ENCODE results near the gene SLC12A7.

The SLC12A7 gene

GRCh38 chr5:1113332-1113690 lies 1.4 kb upstream of the SLC12A7 start:
- H3K36me3 ChIP-seq (ENCODE audit: insufficient read depth, insufficient read length, low read length), result peaks cover under 1% of the 10 kb centered on the region
- no peaks in the 10 kb centered on the region for H3K27me3 ChIP-seq (ENCODE audit: insufficient read depth, insufficient read length)
- peaks cover 7% of the 10 kb centered on the region for H3K4me1 ChIP-seq (ENCODE audit: insufficient read depth, insufficient read length)
- H3K9ac ChIP-seq (ENCODE audit: insufficient read length, low read depth), result no peak overlapping the region
- DNase-seq (ENCODE audit: low read depth, low spot score), result no peak
- TF ChIP-seq YY1 (IDR thresholded peaks at IDR 0.05; ENCODE audit: insufficient read depth, insufficient read length) (no peak), SUZ12 (IDR thresholded peaks at IDR 0.05; ENCODE audit: extremely low read depth, insufficient read depth, insufficient read length) (no peak), ZNF274 (IDR thresholded peaks at IDR 0.05; ENCODE audit: low read depth, low read length) (no peak)
- no peaks in the 10 kb centered on the region for H3K9me3 ChIP-seq (ENCODE audit: insufficient read depth, low read length)
- H3K4me3 ChIP-seq (ENCODE audit: insufficient read length, low read depth), result no peak overlapping the region

GRCh38 chr5:1112596-1113331 lies 901 bp upstream of the SLC12A7 start:
- TF ChIP-seq ZNF274 (IDR thresholded peaks at IDR 0.05; ENCODE audit: low read depth, low read length) (no peak), SUZ12 (IDR thresholded peaks at IDR 0.05; ENCODE audit: extremely low read depth, insufficient read depth, insufficient read length) (no peak), YY1 (IDR thresholded peaks at IDR 0.05; ENCODE audit: insufficient read depth, insufficient read length) (no peak)
- DNase-seq (ENCODE audit: low read depth, low spot score), result no peak
- Histone ChIP-seq H3K9ac (ENCODE audit: insufficient read length, low read depth) (no peak overlapping the region), H3K9me3 (ENCODE audit: insufficient read depth, low read length) (no peaks in the 10 kb centered on the region), H3K27me3 (ENCODE audit: insufficient read depth, insufficient read length) (no peaks in the 10 kb centered on the region), H3K36me3 (ENCODE audit: insufficient read depth, insufficient read length, low read length) (peaks cover 3% of the 10 kb centered on the region), H3K4me1 (ENCODE audit: insufficient read depth, insufficient read length) (peaks cover 9% of the 10 kb centered on the region), H3K4me3 (ENCODE audit: insufficient read length, low read depth) (no peak overlapping the region)

GRCh38 chr5:1111241-1111726 lies 579 bp downstream of the SLC12A7 start:
- peaks cover 15% of the 10 kb centered on the region for H3K4me1 ChIP-seq (ENCODE audit: insufficient read depth, insufficient read length)
- H3K9me3 ChIP-seq (ENCODE audit: insufficient read depth, low read length), result no peaks in the 10 kb centered on the region
- H3K9ac ChIP-seq (ENCODE audit: insufficient read length, low read depth), result peak overlapping the region; percentile 87
- no peak for DNase-seq (ENCODE audit: low read depth, low spot score)
- H3K36me3 ChIP-seq (ENCODE audit: insufficient read depth, insufficient read length, low read length), result peaks cover 3% of the 10 kb centered on the region
- TF ChIP-seq YY1 (IDR thresholded peaks at IDR 0.05; ENCODE audit: insufficient read depth, insufficient read length) (no peak), ZNF274 (IDR thresholded peaks at IDR 0.05; ENCODE audit: low read depth, low read length) (no peak)
- H3K4me3 ChIP-seq (ENCODE audit: insufficient read length, low read depth), result peak overlapping the region; percentile 62
- no peaks in the 10 kb centered on the region for H3K27me3 ChIP-seq (ENCODE audit: insufficient read depth, insufficient read length)

DNA sequence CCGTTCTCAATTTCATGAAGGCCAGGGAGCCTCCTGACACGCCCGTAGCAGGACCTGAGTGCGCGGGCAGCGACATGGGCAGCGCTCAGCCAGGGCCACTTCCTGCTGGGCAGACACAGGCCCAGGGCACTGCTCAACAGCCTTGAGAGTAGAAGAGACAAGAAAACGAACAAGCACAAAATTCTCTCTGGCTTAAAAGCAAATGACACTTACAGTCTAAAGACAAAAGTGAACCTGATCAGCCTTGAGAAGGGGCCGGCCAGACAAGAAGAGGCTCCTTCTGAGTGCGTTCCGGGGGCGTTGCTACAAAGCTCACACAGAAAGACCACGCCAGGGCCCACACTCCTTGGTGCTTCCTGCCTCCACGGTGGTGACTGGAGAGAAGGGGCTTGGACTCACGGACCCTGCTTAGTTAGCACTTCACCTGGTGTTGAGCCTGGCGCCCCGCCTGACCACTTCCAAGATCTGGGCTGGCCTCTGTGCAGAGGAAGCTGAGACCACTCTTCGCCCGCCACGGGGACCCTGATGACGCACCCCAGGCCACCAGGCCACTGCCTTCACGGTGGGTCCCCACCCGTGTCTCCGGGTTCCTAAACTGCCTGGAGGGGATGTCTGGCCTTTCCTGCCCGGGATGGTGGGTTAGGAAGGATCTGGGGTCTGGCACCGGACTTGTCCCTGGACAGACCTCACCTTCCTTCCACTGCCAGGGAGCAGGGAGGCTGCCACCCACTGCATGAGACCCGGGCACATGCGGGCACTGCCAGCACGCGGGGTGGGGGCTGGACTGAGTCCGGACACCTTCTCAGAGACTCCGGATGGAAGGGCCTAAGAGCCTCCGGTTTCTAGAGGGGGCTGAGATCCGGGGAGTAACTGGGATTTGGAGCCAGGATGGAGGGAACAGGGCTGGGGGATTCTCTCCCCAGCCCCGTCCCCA lies 1.3 kb downstream of the SLC12A7 start:
- Histone ChIP-seq H3K9ac (ENCODE audit: insufficient read length, low read depth) (peak overlapping the region; percentile 87), H3K4me1 (ENCODE audit: insufficient read depth, insufficient read length) (peaks cover 17% of the 10 kb centered on the region), H3K27me3 (ENCODE audit: insufficient read depth, insufficient read length) (no peaks in the 10 kb centered on the region), H3K36me3 (ENCODE audit: insufficient read depth, insufficient read length, low read length) (peaks cover 3% of the 10 kb centered on the region), H3K4me3 (ENCODE audit: insufficient read length, low read depth) (peak overlapping the region; percentile 62), H3K9me3 (ENCODE audit: insufficient read depth, low read length) (no peaks in the 10 kb centered on the region)
- DNase-seq (ENCODE audit: low read depth, low spot score), result no peak
- TF ChIP-seq YY1 (IDR thresholded peaks at IDR 0.05; ENCODE audit: insufficient read depth, insufficient read length) (no peak), ZNF274 (IDR thresholded peaks at IDR 0.05; ENCODE audit: low read depth, low read length) (no peak), SUZ12 (IDR thresholded peaks at IDR 0.05; ENCODE audit: extremely low read depth, insufficient read depth, insufficient read length) (no peak)

DNA sequence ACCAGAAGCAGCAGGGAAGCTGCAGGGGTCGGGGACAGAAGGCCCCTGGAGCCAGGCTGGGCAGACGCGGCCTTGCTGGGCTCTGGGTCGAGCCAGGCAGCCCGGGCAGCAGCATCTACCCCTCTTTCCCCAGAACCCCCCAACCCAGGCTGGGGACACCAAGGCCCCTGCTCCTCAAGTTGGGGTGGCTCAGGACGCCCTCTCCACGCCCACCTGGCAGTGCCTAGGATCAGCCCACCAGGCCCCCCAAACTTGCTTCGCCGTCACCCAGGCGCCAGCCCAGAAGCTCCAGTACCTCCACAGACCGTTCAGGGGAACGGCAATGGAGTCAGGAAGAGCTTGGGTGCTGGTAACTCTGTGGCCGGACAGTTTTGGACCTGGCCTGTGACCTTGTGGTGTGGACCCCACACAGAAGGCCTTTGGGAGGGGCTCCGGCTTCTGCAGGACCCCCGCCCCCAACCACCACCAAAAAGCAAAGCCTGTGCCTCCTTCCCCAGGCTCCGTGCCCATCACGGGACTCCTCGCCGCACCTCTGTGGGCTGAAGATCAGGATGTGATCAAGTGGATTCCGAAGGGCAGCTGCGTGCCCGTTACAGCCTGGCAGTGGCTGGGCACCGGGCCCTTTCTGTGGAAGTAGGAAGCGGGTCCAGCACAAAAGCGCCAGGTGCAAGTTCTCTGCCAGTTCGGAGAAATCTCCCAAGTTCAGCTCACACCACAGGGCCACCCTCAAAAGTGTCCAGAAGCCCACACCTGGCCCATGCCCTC lies 2.1 kb downstream of the SLC12A7 start:
- Histone ChIP-seq H3K9me3 (ENCODE audit: insufficient read depth, low read length) (no peaks in the 10 kb centered on the region), H3K36me3 (ENCODE audit: insufficient read depth, insufficient read length, low read length) (peaks cover 3% of the 10 kb centered on the region), H3K4me3 (ENCODE audit: insufficient read length, low read depth) (no peak overlapping the region), H3K9ac (ENCODE audit: insufficient read length, low read depth) (no peak overlapping the region), H3K27me3 (ENCODE audit: insufficient read depth, insufficient read length) (no peaks in the 10 kb centered on the region), H3K4me1 (ENCODE audit: insufficient read depth, insufficient read length) (peaks cover 19% of the 10 kb centered on the region)
- DNase-seq (ENCODE audit: low read depth, low spot score), result no peak
- TF ChIP-seq SUZ12 (IDR thresholded peaks at IDR 0.05; ENCODE audit: extremely low read depth, insufficient read depth, insufficient read length) (no peak), ZNF274 (IDR thresholded peaks at IDR 0.05; ENCODE audit: low read depth, low read length) (no peak), YY1 (IDR thresholded peaks at IDR 0.05; ENCODE audit: insufficient read depth, insufficient read length) (no peak)

DNA sequence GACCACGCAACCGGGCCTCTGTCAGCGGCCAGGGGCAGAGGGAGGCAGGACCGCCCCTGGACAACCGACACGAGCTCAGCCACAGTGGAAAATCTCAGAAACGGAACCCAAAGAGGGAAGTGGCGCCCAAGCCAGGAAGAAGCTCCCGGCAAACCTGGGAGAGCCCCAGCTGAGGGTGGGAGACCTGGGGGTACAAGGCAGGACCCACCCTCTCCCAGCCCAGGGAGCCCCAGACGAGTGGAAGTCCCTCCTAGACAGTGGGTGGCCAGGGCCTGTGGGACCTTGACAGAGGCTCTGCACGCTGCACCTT lies 3.0 kb downstream of the SLC12A7 start:
- H3K4me1 ChIP-seq (ENCODE audit: insufficient read depth, insufficient read length), result peaks cover 26% of the 10 kb centered on the region
- TF ChIP-seq SUZ12 (IDR thresholded peaks at IDR 0.05; ENCODE audit: extremely low read depth, insufficient read depth, insufficient read length), result no peak
- TF ChIP-seq ZNF274 (IDR thresholded peaks at IDR 0.05; ENCODE audit: low read depth, low read length), result no peak
- TF ChIP-seq YY1 (IDR thresholded peaks at IDR 0.05; ENCODE audit: insufficient read depth, insufficient read length), result no peak

More for the DNA sequence above, 3.0 kb downstream of the SLC12A7 start:
- Histone ChIP-seq H3K4me3 (ENCODE audit: insufficient read length, low read depth) (no peak overlapping the region), H3K9ac (ENCODE audit: insufficient read length, low read depth) (no peak overlapping the region), H3K27me3 (ENCODE audit: insufficient read depth, insufficient read length) (no peaks in the 10 kb centered on the region), H3K9me3 (ENCODE audit: insufficient read depth, low read length) (no peaks in the 10 kb centered on the region), H3K36me3 (ENCODE audit: insufficient read depth, insufficient read length, low read length) (peaks cover 3% of the 10 kb centered on the region)
- no peak for DNase-seq (ENCODE audit: low read depth, low spot score)

Data from NT2/D1 (cell line).